Mononuclear cell (primary cell): Measurements from ENCODE around the gene GMPR. TPM values are rescaled to one million over a fixed set of nuclear protein-coding genes. Genes with fewer than 3 reads are reported as not detected.
"Not testable (repeated sequence)": the region's sequence is repeated elsewhere in the genome, so short reads cannot be mapped to it uniquely, and the experiment has no call there.

Experiments
- H3K27me3 ChIP-seq: 2 replicates; pipeline ENCODE4 v1.6.0; 2011; ENCODE audit warnings: low read length, control low read depth; ENCODE audit not compliant: insufficient read depth
- H3K4me1 ChIP-seq: 2 replicates; pipeline ENCODE4 v1.5.1; 2011; ENCODE audit warnings: mild to moderate bottlenecking, low read length, control low read depth; ENCODE audit not compliant: insufficient read depth
- H3K4me3 ChIP-seq: 2 replicates; pipeline ENCODE4 v1.5.1; 2011; ENCODE audit warnings: mild to moderate bottlenecking, low read length, moderate library complexity
- H3K9me3 ChIP-seq: 2 replicates; pipeline ENCODE4 v1.5.1; 2011; ENCODE audit warnings: low read depth, mild to moderate bottlenecking, control low read depth, low read length
- total RNA-seq: library from RNA; depleted of rRNA; stranded (reverse); fragments of >200 nt; gene quantifications from one replicate; pipeline ENCODE4 v1.2.3, GENCODE V29; 2012

GMPR gene
- total RNA-seq, 1 donor: 6.2 TPM

DNA sequence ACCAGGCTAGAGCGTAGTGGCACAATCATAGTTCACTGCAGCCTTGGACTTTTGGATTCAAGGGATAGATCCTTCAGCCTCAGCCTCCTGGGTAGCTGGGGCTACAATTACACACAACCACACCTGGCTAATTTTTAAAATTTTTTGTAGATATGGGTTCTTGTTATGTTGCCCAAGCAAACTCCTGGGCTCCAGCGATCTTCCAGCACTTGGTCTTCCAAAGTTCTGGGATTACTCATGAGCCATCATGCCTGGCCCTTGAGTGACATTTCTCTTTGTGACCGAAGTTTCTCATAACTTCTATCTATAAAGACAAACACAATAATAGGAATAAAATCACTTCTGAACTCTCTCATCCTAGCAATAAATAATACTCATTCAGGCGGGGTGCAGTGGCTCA is 26.1 kb upstream of the GMPR start:
- peaks cover 10% of the 10 kb centered on the region for H3K27me3 ChIP-seq
- H3K9me3 ChIP-seq: no peaks in the 10 kb centered on the region
- peaks cover 9% of the 10 kb centered on the region for H3K4me1 ChIP-seq
- H3K4me3 ChIP-seq: no peak overlapping the region

DNA sequence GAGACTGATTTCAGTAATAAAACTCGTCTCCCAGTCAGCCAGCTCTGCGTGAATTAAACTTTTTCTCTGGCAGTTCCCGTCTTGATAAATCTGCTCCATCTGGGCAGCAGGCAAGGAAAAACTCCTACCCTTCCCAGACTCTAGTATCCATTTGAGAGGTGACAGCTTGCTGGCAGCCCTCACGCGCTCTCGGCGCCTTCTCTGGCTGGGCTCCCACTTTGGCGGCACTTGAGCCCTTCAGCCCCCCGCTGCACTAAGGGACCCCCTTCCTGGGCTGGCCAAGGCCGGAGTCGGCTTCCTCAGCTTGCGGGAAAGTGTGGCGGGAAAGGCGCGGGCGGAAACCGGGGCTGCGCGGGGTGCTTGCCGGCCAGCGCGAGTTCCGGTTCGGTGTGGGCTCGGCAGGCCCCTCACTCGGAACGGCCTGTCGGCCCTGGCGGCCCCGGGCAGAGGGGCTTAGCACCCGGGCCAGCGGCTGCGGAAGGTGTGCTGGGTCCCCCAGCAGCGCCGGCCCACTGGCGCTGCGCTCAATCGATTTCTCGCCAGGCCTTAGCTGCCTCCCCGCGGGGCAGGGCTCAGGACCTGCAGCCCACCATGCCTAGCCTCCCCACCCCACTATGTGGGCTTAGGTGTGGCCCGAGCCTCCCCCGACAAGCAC is 21.8 kb upstream of the GMPR start:
- Histone ChIP-seq H3K27me3 (peaks cover 13% of the 10 kb centered on the region), H3K4me1 (peaks cover 9% of the 10 kb centered on the region), H3K9me3 (no peaks in the 10 kb centered on the region), H3K4me3 (no peak overlapping the region)

DNA sequence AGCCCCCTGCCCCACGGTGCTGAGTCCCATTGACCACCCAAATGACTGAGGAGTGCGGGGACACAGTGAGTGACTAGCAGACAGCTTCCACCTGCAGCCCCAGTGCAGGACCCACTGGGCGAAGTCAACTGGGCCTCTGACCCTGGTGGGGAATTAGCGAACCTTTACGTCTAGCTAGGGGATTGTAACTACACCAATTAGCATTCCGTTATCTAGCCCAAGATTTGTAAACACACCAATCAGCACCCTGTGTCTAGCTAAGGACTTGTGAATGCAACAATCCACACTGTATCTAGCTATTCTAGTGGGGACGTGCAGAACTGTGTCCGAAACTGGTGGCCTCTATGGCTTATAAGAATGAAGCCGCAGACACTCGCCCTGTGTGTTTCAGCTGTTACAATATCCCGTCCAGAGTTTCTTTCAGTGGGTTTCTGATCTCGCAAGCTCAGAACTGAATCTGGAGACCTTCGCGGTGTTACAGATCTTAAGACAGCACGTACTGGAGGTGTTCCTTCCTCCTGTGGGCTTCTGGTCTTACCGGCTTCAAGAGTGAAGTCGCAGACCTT is 21.1 kb upstream of the GMPR start:
- H3K27me3 ChIP-seq: peaks cover 13% of the 10 kb centered on the region
- no peak overlapping the region for H3K4me3 ChIP-seq
- H3K9me3 ChIP-seq: no peaks in the 10 kb centered on the region
- peaks cover 9% of the 10 kb centered on the region for H3K4me1 ChIP-seq

DNA sequence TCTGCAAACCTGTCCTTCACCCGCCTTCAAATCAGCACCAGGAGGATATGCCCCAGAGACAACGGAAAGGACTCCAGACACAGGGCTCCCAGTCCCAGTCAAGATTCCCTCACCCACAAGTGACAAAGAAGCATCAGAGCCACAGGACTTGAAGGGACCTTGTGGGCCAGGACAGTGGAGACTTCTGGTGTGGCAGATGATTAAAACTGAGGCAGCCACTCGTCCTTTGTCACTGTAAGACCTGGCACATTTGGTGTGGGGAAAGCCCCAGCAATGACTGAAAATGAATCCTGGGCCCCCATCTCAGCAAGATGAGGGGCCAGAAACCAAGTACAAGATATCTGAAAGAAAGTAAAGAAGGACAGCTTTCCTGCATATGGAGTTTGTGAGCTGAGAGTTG is 15.6 kb upstream of the GMPR start:
- Histone ChIP-seq H3K4me3 (no peak overlapping the region), H3K4me1 (no peaks in the 10 kb centered on the region), H3K27me3 (no peaks in the 10 kb centered on the region), H3K9me3 (no peaks in the 10 kb centered on the region)

DNA sequence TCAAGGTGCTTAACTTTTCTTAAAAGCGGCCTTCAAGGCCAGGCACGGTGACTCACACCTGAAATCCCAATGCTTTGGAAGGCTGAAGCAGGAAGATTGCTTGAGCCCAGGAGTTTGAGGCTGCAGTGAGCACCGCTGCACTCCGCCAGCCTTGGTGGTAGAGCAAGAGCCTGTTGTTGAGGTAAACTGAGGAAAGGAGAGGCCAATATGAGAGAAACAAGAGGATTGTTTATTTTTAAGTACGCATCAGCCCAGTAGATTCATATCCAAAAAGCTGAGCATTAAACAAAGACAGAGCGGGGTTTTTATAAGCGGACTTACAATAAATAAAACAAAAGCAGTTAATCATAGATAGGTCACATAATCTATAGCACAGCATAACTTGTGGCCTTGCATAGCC is 15.0 kb upstream of the GMPR start:
- Histone ChIP-seq H3K4me1 (no peaks in the 10 kb centered on the region), H3K27me3 (no peaks in the 10 kb centered on the region), H3K9me3 (no peaks in the 10 kb centered on the region), H3K4me3 (no peak overlapping the region)

DNA sequence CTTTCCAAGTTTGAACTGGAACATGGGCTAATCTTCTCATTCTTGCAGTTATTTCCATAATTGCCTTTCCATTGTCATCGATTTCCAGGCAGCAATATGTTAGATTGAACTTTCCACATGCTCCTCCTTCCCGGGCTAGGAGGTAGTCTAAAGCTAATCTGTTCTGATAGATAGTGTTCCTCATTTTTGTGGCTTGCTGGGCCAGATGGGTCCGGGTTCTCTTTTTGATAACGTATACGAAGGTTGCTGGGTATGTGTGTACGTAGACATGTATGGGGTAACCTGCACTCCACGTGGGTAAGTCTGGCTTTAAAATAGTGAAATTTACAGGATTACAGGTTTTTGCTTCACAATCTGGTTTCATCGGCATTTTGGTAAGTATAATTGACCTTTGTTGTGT is 14.0 kb upstream of the GMPR start:
- peaks cover 3% of the 10 kb centered on the region for H3K4me1 ChIP-seq

DNA sequence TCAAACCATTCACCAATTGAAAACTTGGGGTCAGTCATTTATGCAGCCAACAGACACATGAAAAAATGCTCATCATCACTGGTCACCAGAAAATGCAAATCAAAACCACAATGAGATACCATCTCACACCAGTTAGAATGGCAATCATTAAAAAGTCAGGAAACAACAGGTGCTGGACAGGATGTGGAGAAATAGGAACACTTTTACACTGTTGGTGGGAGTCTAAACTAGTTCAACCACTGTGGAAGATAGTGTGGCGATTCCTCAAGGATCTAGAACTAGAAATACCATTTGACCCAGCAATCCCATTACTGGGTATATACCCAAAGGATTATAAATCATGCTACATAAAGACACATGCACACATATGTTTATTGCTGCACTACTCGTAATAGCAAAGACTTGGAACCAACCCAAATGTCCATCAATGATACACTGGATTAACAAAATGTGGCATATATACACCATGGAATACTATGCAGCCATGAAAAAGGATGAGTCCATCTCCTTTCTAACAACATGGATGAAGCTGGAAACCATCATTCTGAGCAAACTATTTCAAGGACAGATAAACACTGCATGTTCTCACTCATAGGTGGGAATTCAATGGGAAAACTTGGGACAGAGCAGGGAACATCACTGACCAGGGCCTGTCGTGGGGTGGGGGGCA is 13.2 kb upstream of the GMPR start:
- H3K27me3 ChIP-seq, H3K4me3 ChIP-seq, H3K4me1 ChIP-seq, H3K9me3 ChIP-seq: not testable (repeated sequence)

More for the DNA sequence above, 14.0 kb upstream of the GMPR start:
- Histone ChIP-seq H3K4me3 (no peak overlapping the region), H3K27me3 (no peaks in the 10 kb centered on the region), H3K9me3 (no peaks in the 10 kb centered on the region)

DNA sequence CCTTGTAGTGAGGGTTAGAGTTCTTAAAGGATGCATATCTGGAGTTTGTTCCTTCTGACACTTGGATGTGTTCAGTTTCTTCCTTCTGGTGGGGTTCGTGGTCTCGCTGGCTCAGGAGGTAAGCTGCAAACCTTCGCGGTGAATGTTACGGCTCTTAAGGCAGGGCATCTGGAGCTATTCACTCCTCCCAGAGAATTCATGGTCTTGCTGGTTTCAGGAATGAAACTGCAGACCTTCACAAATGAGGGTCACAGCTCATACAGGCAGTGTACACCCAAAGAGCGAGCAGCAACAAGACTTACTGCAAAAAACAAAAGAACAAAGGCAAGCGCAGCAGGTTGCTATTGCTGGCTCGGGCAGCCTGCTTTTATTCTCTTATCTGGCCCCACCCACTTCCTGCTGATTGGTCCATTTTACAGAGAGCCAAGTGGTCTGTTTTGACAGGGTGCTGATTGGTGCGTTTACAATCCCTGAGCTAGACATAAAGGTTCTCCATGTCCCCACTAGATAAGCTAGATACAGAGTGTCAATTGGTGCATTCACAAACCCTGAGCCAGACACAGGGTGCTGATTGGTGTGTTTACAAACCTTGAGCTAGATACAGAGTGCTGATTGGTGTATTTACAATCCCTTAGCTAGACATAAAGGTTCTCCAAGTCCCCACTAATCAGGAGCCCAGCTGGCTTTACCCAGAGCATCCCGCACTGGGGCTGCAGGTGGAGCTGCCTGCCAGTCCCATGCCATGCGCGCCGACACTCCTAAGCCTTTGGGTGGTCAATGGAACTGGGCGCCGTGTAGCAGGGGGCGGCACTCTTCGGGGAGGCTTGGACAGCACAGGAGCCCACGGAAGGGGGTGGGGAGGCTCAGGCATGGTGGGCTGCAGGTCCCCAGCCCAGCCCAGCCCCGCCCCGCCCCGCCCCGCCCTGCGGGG is 12.0 kb upstream of the GMPR start:
- not testable (repeated sequence) for H3K4me3 ChIP-seq, H3K9me3 ChIP-seq, H3K27me3 ChIP-seq, H3K4me1 ChIP-seq

DNA sequence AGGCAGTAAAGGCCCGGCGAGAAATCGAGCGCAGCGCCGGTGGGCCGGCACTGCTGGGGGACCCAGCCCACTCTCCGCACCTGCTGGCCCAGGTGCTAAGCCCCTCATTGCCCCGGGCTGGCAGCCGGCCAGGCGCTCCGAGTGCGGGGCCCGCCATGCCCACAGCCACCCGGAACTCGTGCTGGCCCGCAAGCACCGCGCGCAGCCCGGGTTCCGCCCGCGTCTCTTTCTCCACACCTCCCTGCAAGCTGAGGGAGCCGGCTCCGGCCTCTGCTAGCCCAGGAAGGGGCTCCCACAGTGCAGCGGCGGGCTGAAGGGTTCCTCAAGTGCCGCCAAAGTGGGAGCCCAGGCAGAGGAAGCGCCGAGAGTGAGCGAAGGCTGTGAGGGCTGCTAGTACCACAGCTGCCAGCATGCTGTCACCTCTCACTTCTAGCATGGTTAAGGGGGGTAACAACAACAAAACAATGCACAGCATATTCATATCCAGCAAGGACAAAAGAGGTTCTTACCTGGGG is 11.3 kb upstream of the GMPR start:
- peaks cover 3% of the 10 kb centered on the region for H3K27me3 ChIP-seq
- H3K4me3 ChIP-seq: no peak overlapping the region
- no peaks in the 10 kb centered on the region for H3K9me3 ChIP-seq
- peaks cover 3% of the 10 kb centered on the region for H3K4me1 ChIP-seq

DNA sequence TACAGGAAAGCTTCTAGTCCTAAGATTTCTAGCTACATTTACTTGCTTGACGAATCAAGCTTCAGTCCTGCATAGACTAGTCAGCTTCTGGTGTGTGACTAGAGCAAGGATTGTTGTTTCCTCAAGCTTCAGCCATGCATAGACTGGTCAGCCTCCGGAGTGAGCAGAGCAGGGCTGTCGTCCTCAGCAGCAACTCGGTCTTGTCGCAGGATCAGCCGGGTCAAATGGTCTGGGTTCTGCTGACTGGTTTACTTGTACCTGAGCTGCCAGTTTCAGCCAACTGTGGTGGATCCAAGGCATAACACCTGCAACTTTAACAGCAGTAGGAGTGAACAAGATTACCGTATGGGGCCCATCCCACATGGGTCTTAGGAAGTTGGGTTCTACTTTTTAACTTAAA is 10.8 kb upstream of the GMPR start:
- Histone ChIP-seq H3K4me3 (no peak overlapping the region), H3K9me3 (no peaks in the 10 kb centered on the region), H3K4me1 (peaks cover 3% of the 10 kb centered on the region), H3K27me3 (peaks cover 3% of the 10 kb centered on the region)

DNA sequence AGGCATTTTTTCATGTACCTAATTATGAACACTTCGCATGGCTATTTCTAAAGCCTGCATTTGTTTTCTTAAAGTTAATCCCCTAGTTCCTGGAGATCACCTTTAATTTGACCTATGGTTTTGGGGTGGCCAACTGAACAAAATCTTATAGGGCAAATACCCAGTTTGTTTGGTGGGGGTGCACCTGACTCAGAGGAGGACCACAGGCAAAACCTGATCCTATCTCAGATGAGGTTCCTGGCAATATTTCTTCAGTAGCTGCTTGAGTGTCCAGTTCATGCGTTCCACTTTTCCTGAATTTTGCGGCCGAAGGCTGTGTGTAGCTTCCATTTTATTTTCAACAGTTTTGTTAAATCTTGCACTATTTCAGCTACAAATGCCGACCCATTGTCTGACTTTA is 10.3 kb upstream of the GMPR start:
- H3K4me1 ChIP-seq: peaks cover 3% of the 10 kb centered on the region
- H3K9me3 ChIP-seq: no peaks in the 10 kb centered on the region
- no peak overlapping the region for H3K4me3 ChIP-seq
- H3K27me3 ChIP-seq: peaks cover 3% of the 10 kb centered on the region

DNA sequence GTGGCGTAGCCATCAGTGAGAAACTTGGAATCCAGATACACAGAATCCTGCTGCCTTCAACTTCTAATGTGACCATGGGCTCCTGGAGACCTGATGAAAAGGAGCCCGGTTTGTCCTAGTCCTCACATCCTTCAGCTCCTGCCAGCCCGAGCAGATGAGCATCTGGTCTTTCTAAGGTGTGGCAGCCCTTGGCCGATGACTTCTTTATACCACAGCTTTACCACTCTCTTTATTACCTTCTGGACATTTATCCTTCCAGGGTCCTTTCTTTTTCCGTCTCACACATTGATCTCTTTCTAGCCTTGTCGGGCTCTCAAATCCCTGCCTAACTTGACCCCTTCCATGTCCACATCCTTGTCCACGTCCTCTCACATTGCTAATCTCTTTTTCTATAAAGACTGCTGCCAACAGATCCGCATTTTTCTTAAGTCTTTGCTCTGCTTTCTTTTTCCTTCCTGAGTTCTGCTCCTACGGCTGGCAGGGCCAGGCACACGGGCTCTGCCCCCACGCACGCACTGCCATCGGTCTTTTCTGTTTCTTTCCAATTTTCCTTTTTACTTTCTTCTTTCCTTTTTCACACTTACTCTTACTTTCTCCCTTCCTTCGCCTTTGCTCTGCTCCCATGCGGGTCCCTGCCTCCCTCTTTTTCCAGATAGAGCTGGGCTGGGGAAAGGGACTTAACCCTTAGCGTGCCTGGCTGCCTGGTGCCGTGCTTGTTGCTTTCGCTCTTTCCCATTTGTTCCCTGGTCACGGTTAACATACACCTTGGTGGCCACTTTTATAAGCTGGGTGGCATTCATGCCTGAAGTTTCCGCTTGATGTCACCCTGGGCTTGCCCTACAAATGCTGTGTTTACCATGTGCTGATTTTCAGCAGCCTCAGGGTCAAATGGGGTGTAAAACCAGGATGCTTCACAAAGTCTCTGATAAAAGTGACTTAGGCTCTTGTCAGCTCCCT is 9.4 kb upstream of the GMPR start:
- H3K4me3 ChIP-seq: no peak overlapping the region
- peaks cover 3% of the 10 kb centered on the region for H3K4me1 ChIP-seq
- H3K9me3 ChIP-seq: no peaks in the 10 kb centered on the region
- H3K27me3 ChIP-seq: peaks cover 3% of the 10 kb centered on the region

DNA sequence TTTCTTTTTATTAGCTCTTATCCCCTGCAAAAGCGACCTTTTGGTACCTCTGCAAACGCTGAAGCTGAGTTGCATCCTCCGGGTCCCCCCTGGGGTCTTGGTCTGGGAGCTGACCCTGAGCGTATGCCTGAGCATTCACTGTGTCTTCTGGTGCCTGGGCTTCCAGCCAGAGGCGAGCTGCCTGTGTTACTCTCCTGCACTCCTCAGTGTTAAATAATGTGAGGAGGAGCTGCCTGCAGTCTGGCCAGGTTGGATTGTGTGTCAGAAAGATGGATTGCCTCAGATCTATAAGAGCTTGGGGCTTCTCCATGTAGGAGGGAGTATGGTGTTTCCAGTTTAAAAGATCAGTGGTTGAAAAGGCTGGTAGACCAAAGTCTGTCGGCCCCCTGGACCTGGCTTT is 8.7 kb upstream of the GMPR start:
- peaks cover 3% of the 10 kb centered on the region for H3K27me3 ChIP-seq

DNA sequence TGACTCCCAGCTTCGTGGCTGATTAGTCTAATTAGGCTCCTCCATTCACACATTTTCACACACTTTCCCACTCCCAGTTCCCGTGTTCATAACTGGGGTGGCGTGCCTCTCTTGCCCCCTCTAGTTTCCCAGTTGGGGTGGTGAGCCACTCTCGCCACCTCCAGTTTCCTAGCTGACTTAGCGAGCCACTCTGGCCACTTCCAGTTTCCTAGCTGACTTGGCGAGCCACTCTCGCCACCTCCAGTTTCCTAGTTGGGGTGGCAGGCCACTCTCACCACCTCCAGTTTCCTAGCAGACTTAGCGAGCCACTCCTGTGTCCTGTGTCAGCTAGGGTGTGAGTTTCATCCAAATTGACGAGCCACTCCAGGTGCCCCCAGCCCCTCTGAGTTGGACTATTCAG is 7.4 kb upstream of the GMPR start:
- H3K4me1 ChIP-seq: peaks cover 6% of the 10 kb centered on the region
- H3K27me3 ChIP-seq: peaks cover 3% of the 10 kb centered on the region
- no peaks in the 10 kb centered on the region for H3K9me3 ChIP-seq
- no peak overlapping the region for H3K4me3 ChIP-seq

More for the DNA sequence above, 8.7 kb upstream of the GMPR start:
- Histone ChIP-seq H3K4me3 (no peak overlapping the region), H3K9me3 (no peaks in the 10 kb centered on the region), H3K4me1 (peaks cover 3% of the 10 kb centered on the region)
